ENCODE data around the gene BAAT. TPM values are rescaled to one million over a fixed set of nuclear protein-coding genes. Genes with fewer than 3 reads are reported as not detected.

The BAAT gene
- total and polyA plus RNA-seq, 9 of the 15 experiments (the other 6 are each of a cell fraction or from before 2014, with no cell fraction given): 0.17 to 0.76 (median 0.32) TPM

- ChIA-PET POLR2A (no interaction called here), CTCF (ENCODE audit: low intra/inter-chr PET ratio) (no interaction called here)
- no peak for FAIRE-seq
- no peak for DNase-seq (ENCODE audit: extremely low read depth in 1 of 4, low spot score in 3 of 4)
- H4K20me1 ChIP-seq (replicated peaks; ENCODE audit: control insufficient read depth, insufficient read depth, low read length): no peaks in the 10 kb centered on the region
- intact Hi-C loops (cut with micrococcal nuclease): no loop called here
- peaks cover 5% of the 10 kb centered on the region; the same call in 1 of the 2 replicates for H3K9me3 ChIP-seq (replicated peaks; ENCODE audit: control insufficient read depth, insufficient read depth, low read depth, low read length)
- H3K9ac ChIP-seq (ENCODE audit: insufficient read depth in 1 of 2, low read depth in 2 of 2, low read length in 2 of 2): no peak overlapping the region
- peaks cover 0 to 2% of the 10 kb centered on the region in 2 experiments; a peak in 2 of 5 replicates for H3K4me1 ChIP-seq (replicated peaks in 1 of 2; ENCODE audit: control insufficient read depth in 2 of 2, insufficient read depth in 2 of 2, low read length in 2 of 2)
- H3K79me2 ChIP-seq (ENCODE audit: control insufficient read depth, insufficient read depth, low read length): no peaks in the 10 kb centered on the region
- no peak overlapping the region for H3K27ac ChIP-seq (ENCODE audit: extremely low read depth, low read depth, low read length)
- H3K36me3 ChIP-seq (ENCODE audit: control insufficient read depth, insufficient read depth, low read length): no peaks in the 10 kb centered on the region
- H3K9me1 ChIP-seq (ENCODE audit: control insufficient read depth, insufficient read depth, low read length): no peaks in the 10 kb centered on the region
- no peaks in the 10 kb centered on the region for H3K27me3 ChIP-seq (ENCODE audit: control insufficient read depth in 2 of 2, insufficient read depth in 2 of 2, low read length in 2 of 2)
- H2AFZ ChIP-seq (ENCODE audit: low read depth, low read length): no peak overlapping the region
- TF ChIP-seq ZNF707 (CRISPR knock-in tag; conservative IDR thresholded peaks at IDR 0.05): no peak
- TF ChIP-seq HNRNPH1 (optimal IDR thresholded peaks at IDR 0.05; ENCODE audit: low read depth, low read length): no peak
- no peak for TF ChIP-seq ZBTB9 (CRISPR knock-in tag; IDR thresholded peaks at IDR 0.05)
- TF ChIP-seq PHB2 (IDR thresholded peaks at IDR 0.05; ENCODE audit: low read depth): no peak
- TF ChIP-seq SIX5 (IDR thresholded peaks at IDR 0.05; ENCODE audit: borderline replicate concordance in 1 of 2, insufficient read depth in 1 of 2, low read depth in 1 of 2, low read length in 2 of 2): no peak
- no peak for TF ChIP-seq MED1 (CRISPR knock-in tag; IDR thresholded peaks at IDR 0.05; ENCODE audit: borderline replicate concordance)
- no peak for TF ChIP-seq TARDBP (IDR thresholded peaks at IDR 0.05)
- TF ChIP-seq HOXB6 (CRISPR knock-in tag; IDR thresholded peaks at IDR 0.05; ENCODE audit: borderline replicate concordance): no peak
- no peak for TF ChIP-seq FOXJ2 (tag; IDR thresholded peaks at IDR 0.05)
- TF ChIP-seq MEF2A (IDR thresholded peaks at IDR 0.05; ENCODE audit: control insufficient read depth, low read depth, low read length): no peak
- TF ChIP-seq RFX1 (IDR thresholded peaks at IDR 0.05): no peak
- no peak for TF ChIP-seq ETV5 (CRISPR knock-in tag; IDR thresholded peaks at IDR 0.05; ENCODE audit: low read depth)
- no peak for TF ChIP-seq DLX4 (CRISPR knock-in tag; IDR thresholded peaks at IDR 0.05)
- no peak for TF ChIP-seq TAF7 (tag; IDR thresholded peaks at IDR 0.05)
- no peak for TF ChIP-seq SMARCC2 (IDR thresholded peaks at IDR 0.05; ENCODE audit: low read depth)
- TF ChIP-seq TSHZ1 (CRISPR knock-in tag; IDR thresholded peaks at IDR 0.05): no peak
- TF ChIP-seq KDM1A (IDR thresholded peaks at IDR 0.05): no peak
- TF ChIP-seq SRF (CRISPR knock-in tag; IDR thresholded peaks at IDR 0.05): no peak
- TF ChIP-seq KDM5B (IDR thresholded peaks at IDR 0.05; ENCODE audit: insufficient replicate concordance, low read depth, low read length): no peak
- no peak overlapping the region for H3K4me3 ChIP-seq
- no peak for ATAC-seq
- no TSS peak for BruUV-seq (replicated peaks)
- no peak overlapping the region for H3K4me2 ChIP-seq (ENCODE audit: insufficient read depth, low read length)
- WGBS (ENCODE audit: insufficient coverage, low coverage, missing lambda C conversion rate): 53% methylated on average over 2 of the region's 2 CpGs
- in situ Hi-C loops (cut with MboI): no loop called here
These were observed 59.8 kb downstream of the BAAT start for GRCh38 chr9:101325053-101325452.

Data from K562 (cell line).